ENCODE data around the gene ENPP6.

The ENPP6 gene

DNA sequence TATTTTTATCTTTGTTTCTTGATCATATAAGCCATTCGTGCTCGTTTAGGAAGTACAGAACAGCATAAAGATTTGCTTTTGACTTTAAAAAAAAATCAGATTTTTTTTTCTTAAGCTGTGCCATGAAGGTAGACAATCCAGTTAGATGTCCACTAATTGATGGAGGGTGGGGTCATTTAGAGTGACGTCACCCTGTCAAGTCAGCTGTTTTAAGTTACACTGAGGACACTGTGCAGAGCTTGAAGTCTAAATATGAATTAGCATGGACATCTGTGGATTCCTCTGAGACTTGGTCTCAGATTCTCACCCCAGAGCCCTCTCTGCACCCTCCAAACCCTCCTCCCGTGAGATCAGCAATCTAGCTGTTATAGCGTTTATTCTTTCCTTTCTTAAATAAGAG, 63.9 kb downstream of the ENPP6 start:
- no peaks in the 10 kb centered on the region for H3K36me3 ChIP-seq (ENCODE audit: control insufficient read depth, insufficient read depth, low read length)
- no peaks in the 10 kb centered on the region for H3K9me3 ChIP-seq (ENCODE audit: control insufficient read depth, low read length)
- H3K4me1 ChIP-seq (ENCODE audit: control insufficient read depth, insufficient read depth, low read length): no peaks in the 10 kb centered on the region
- H3K4me3 ChIP-seq (ENCODE audit: insufficient read depth, low read depth, low read length): no peak overlapping the region
- WGBS, 2 experiments: 92 to 95% methylated on average over 5 of the region's 5 CpGs
- no peak overlapping the region for H3K27ac ChIP-seq (ENCODE audit: insufficient read depth, low read depth, low read length, poor library complexity, severe bottlenecking)
- H3K27me3 ChIP-seq (ENCODE audit: control insufficient read depth, insufficient read depth, low read length, poor library complexity, severe bottlenecking): no peaks in the 10 kb centered on the region

DNA sequence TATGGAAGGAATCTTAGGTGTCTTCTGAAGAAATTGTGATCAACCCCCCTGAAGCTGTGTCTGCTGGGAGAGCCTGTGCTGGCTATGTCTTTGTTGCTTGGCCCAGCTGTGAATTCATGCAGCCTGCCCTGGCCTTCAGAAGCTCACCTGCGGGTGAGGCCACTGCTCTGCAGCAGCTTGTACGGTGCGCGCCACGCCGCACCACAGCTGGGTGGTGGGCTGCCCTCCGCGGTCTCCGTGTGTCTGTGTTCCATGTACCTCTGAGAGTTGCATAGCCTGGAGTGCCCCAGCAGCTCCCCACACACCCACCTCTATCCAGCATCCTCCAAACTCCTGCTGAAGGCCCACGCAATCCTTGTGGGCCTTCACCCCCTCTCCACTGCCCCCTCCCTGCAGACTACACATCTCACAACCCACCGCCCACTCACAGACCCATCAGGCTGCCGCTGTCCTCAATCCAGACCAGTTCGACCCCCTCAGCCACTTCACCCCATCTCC, 65.6 kb downstream of the ENPP6 start:
- H3K4me3 ChIP-seq (ENCODE audit: insufficient read depth, low read depth, low read length): no peak overlapping the region
- H3K27me3 ChIP-seq (ENCODE audit: control insufficient read depth, insufficient read depth, low read length, poor library complexity, severe bottlenecking): no peaks in the 10 kb centered on the region
- H3K4me1 ChIP-seq (ENCODE audit: control insufficient read depth, insufficient read depth, low read length): no peaks in the 10 kb centered on the region
- no peaks in the 10 kb centered on the region for H3K9me3 ChIP-seq (ENCODE audit: control insufficient read depth, low read length)
- no peak overlapping the region for H3K27ac ChIP-seq (ENCODE audit: insufficient read depth, low read depth, low read length, poor library complexity, severe bottlenecking)
- WGBS, 2 experiments: 88 to 89% methylated on average over 13 of the region's 13 CpGs
- no peaks in the 10 kb centered on the region for H3K36me3 ChIP-seq (ENCODE audit: control insufficient read depth, insufficient read depth, low read length)

- Histone ChIP-seq H3K27ac (ENCODE audit: insufficient read depth, low read depth, low read length, poor library complexity, severe bottlenecking) (no peak overlapping the region), H3K36me3 (ENCODE audit: control insufficient read depth, insufficient read depth, low read length) (no peaks in the 10 kb centered on the region)
- WGBS, 2 experiments: 93 to 98% methylated on average over 7 of the region's 7 CpGs
Measured at GRCh38 chr4:184150102-184150839, 67.4 kb downstream of the ENPP6 start.

GRCh38 chr4:184148738-184149637, 68.7 kb downstream of the ENPP6 start:
- H3K27me3 ChIP-seq (ENCODE audit: control insufficient read depth, insufficient read depth, low read length, poor library complexity, severe bottlenecking): no peaks in the 10 kb centered on the region
- H3K27ac ChIP-seq (ENCODE audit: insufficient read depth, low read depth, low read length, poor library complexity, severe bottlenecking): no peak overlapping the region
- H3K9me3 ChIP-seq (ENCODE audit: control insufficient read depth, low read length): no peaks in the 10 kb centered on the region
- 86 to 97% methylated on average over 3 of the region's 4 CpGs for WGBS, 2 experiments
- no peaks in the 10 kb centered on the region for H3K36me3 ChIP-seq (ENCODE audit: control insufficient read depth, insufficient read depth, low read length)
- H3K4me1 ChIP-seq (ENCODE audit: control insufficient read depth, insufficient read depth, low read length): no peaks in the 10 kb centered on the region
- no peak overlapping the region for H3K4me3 ChIP-seq (ENCODE audit: insufficient read depth, low read depth, low read length)

More at GRCh38 chr4:184150102-184150839, 67.4 kb downstream of the ENPP6 start:
- Histone ChIP-seq H3K4me1 (ENCODE audit: control insufficient read depth, insufficient read depth, low read length) (no peaks in the 10 kb centered on the region), H3K27me3 (ENCODE audit: control insufficient read depth, insufficient read depth, low read length, poor library complexity, severe bottlenecking) (no peaks in the 10 kb centered on the region), H3K9me3 (ENCODE audit: control insufficient read depth, low read length) (no peaks in the 10 kb centered on the region), H3K4me3 (ENCODE audit: insufficient read depth, low read depth, low read length) (no peak overlapping the region)

GRCh38 chr4:184147858-184148737, 69.6 kb downstream of the ENPP6 start:
- 83 to 90% methylated on average over 8 of the region's 8 CpGs for WGBS, 2 experiments
- Histone ChIP-seq H3K27me3 (ENCODE audit: control insufficient read depth, insufficient read depth, low read length, poor library complexity, severe bottlenecking) (no peaks in the 10 kb centered on the region), H3K27ac (ENCODE audit: insufficient read depth, low read depth, low read length, poor library complexity, severe bottlenecking) (no peak overlapping the region), H3K4me3 (ENCODE audit: insufficient read depth, low read depth, low read length) (no peak overlapping the region), H3K36me3 (ENCODE audit: control insufficient read depth, insufficient read depth, low read length) (no peaks in the 10 kb centered on the region), H3K4me1 (ENCODE audit: control insufficient read depth, insufficient read depth, low read length) (no peaks in the 10 kb centered on the region), H3K9me3 (ENCODE audit: control insufficient read depth, low read length) (no peaks in the 10 kb centered on the region)

DNA sequence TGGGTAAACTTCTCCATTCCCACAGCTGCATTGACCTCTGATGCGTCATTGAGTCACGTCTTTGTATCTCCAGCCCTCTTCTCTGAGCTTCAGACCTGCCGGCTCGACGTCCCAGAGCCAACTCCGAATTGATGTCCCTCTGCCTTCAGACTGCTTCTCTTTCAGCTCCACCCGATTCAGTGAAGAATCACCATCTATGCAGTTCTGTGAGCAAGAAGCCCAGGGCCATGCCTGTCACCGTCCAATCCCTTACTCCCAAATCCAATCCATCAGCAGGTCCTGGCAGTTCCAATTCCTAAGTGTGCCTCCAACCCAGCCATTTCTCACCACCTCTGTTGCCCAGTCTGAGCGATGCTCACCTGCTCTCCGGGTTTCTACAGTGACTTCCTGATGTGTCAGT, 70.7 kb downstream of the ENPP6 start:
- Histone ChIP-seq H3K4me3 (ENCODE audit: insufficient read depth, low read depth, low read length) (no peak overlapping the region), H3K4me1 (ENCODE audit: control insufficient read depth, insufficient read depth, low read length) (no peaks in the 10 kb centered on the region), H3K36me3 (ENCODE audit: control insufficient read depth, insufficient read depth, low read length) (no peaks in the 10 kb centered on the region), H3K9me3 (ENCODE audit: control insufficient read depth, low read length) (no peaks in the 10 kb centered on the region), H3K27ac (ENCODE audit: insufficient read depth, low read depth, low read length, poor library complexity, severe bottlenecking) (no peak overlapping the region), H3K27me3 (ENCODE audit: control insufficient read depth, insufficient read depth, low read length, poor library complexity, severe bottlenecking) (no peaks in the 10 kb centered on the region)
- WGBS, 2 experiments: 83 to 86% methylated on average over 10 of the region's 10 CpGs

GRCh38 chr4:184145596-184145995, 72.1 kb downstream of the ENPP6 start:
- 94 to 95% methylated on average over 5 of the region's 5 CpGs for WGBS, 2 experiments
- Histone ChIP-seq H3K27me3 (ENCODE audit: control insufficient read depth, insufficient read depth, low read length, poor library complexity, severe bottlenecking) (no peaks in the 10 kb centered on the region), H3K4me3 (ENCODE audit: insufficient read depth, low read depth, low read length) (no peak overlapping the region), H3K27ac (ENCODE audit: insufficient read depth, low read depth, low read length, poor library complexity, severe bottlenecking) (no peak overlapping the region), H3K9me3 (ENCODE audit: control insufficient read depth, low read length) (no peaks in the 10 kb centered on the region), H3K4me1 (ENCODE audit: control insufficient read depth, insufficient read depth, low read length) (no peaks in the 10 kb centered on the region), H3K36me3 (ENCODE audit: control insufficient read depth, insufficient read depth, low read length) (no peaks in the 10 kb centered on the region)

- Histone ChIP-seq H3K27ac (ENCODE audit: insufficient read depth, low read depth, low read length, poor library complexity, severe bottlenecking) (no peak overlapping the region), H3K9me3 (ENCODE audit: control insufficient read depth, low read length) (no peaks in the 10 kb centered on the region), H3K4me3 (ENCODE audit: insufficient read depth, low read depth, low read length) (no peak overlapping the region), H3K27me3 (ENCODE audit: control insufficient read depth, insufficient read depth, low read length, poor library complexity, severe bottlenecking) (no peaks in the 10 kb centered on the region), H3K4me1 (ENCODE audit: control insufficient read depth, insufficient read depth, low read length) (no peaks in the 10 kb centered on the region), H3K36me3 (ENCODE audit: control insufficient read depth, insufficient read depth, low read length) (no peaks in the 10 kb centered on the region)
- WGBS, 2 experiments: 83 to 87% methylated on average over 15 of the region's 15 CpGs
Measured at GRCh38 chr4:184143770-184144564, 73.7 kb downstream of the ENPP6 start.

Data from ectodermal cell (in vitro differentiated cells).